Hematopoietic multipotent progenitor cell treated with erythropoietin and hydrocortisone succinate and interleukin-3 and kit ligand, for 8 days (in vitro differentiated cells): ENCODE measurements around the gene DPP10.
"Not testable (repeated sequence)": the region's sequence is repeated elsewhere in the genome, so short reads cannot be mapped to it uniquely, and the experiment has no call there.

Experiments used
- DNase-seq: peaks from one replicate; pipeline ENCODE4 v3.0.0-alpha.2; 2015

The DPP10 gene

DNA sequence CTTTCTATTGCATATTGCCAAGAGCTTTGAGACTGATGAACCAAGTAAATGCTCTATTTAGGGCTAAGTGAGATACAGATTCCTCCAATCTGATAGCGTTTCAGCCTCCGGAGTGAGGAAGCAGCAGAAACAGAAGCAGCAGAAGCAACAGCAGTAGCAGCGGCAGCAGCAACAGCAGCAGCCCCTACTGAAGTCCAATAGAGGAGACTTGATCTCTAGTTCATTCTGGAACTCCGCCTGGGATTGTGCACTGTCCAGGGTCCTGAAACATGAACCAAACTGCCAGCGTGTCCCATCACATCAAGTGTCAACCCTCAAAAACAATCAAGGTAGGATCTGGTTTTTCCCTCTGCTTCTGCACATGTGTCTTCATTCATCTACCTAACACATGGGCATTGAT lies at the start of gene DPP10:
TSS of gene DPP10 (plus strand) at position 132 of the 400 bp plus-strand sequence.
- peak; percentile 28 for DNase-seq

DNA sequence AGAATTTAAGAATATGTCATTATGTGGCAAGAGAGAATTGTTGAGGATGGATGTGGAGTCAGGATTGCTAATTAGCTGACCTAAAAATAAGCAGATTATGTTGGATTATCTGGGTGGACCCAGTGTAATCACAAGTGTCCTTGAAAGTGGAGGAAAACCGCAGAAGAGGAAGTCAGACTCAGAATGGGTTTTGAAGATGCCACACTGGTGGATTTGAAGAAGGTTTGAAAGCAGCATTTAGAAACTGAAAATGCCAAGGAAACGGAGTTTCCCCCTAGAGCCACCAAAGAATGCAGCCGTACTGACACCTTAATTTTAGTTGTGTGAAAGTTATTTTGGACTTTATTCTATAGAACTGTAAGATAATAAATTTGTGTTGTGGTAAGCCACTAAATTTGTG lies 41.6 kb upstream of the DPP10 start:
- no peak for DNase-seq

DNA sequence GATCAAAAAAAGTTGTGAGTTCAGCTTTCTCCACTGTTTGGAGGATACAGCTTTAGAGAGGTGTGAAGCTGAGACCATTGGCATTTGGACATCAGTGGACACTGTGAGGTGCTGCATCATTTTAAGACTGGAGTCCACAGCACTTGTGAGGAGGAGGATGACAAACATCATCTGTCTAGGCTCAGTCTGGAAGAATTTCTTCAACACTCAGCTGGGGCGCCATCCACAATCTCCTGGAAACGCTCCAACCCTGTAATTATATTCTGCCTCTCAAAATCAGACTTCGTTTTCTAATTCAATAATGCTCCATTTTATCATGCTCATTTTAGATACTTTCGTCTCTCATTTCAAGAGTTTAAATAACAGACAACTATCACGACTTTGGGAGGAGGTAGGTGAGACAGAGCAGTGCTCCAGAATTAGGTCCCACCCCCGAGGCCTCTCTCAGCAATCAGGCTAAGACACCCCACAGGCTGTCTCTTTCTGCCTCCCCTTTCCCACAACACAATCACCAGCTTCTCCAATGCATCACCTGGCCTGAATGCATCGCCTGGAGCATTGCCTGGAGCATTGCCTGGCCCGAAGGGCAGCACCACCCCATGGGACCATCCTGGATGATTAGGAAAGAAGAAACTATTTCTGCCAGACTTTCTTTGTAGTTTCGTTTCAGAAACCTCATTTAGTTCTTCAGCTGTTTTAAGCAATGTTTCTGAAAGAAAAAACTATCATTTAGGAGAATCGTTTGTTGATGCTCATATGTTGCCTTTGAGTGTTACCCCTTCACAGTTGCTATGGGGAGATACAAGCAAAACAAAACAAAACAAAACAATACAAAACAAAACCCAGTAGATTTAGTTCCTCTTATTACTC lies 37.0 kb upstream of the DPP10 start:
- DNase-seq: no peak

DNA sequence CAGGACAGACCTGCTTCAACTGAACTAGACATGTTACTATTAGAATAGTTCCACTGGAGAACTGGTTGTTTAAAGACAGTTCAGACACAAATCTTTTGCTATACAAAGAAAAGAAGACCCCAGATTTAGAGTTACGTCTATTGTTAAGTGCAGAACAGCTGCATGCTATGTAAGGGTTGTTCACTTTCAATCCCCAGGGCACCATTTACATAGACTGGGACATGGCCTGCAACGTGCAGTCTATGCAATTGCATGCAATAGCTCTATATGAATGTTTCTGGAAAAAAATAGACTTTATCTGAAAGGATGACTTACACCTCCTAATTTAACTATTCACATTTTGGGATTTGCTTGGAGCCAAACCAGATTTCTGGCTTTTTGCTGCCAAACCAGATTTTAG lies 36.1 kb upstream of the DPP10 start:
- DNase-seq: no peak

DNA sequence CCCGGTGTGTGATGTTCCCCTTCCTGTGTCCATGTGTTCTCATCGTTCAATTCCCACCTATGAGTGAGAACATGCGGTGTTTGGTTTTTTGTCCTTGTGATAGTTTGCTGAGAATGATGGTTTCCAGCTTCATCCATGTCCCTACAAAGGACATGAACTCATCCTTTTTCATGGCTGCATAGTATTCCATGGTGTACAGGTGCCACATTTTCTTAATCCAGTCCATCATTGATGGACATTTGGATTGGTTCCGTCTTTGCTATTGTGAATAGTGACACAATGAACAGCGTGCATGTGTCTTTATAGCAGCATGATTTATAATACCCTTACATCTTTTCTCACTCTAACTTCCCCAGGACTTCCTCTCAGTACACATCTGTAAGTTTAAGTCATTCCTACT lies 35.1 kb upstream of the DPP10 start:
- DNase-seq: not testable (repeated sequence)

DNA sequence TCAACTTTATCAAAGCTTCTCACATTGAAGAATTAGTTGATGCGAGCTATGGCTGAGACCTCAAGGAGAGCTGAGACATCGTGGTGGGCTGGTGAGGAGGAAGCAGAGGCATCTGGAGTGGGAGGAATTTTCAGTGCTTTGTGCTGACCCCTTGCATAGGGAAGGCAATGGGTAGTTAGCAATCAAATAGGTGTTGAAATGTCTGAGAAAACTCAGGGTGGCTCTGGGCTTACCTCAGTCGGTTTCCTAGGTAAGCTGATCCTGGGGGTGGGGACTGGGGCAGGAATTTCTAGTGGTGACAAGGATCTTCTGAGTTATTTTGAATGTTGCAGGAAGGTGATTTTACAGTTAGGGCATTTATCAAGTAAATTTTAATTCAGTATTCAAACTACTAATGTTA lies 20.7 kb upstream of the DPP10 start:
- DNase-seq: no peak

DNA sequence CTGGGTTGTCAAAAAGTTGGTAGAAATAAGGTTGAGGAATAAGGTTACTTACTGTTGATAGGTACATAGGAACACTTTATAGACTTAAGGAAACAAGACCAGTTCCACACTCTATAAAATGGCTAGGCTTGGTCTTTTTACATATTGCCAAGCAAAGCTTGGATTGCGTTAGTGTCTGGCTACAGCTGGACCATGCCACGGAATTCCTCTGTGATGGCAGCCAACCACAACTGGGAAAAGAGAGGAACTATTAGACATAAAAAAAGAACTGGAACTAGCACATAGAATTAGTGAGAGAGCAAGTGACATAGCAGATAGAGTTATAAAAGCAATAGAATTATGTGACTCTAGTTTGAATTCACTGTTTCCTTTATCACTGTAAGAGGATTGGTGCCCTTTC lies 17.7 kb upstream of the DPP10 start:
- DNase-seq: no peak

DNA sequence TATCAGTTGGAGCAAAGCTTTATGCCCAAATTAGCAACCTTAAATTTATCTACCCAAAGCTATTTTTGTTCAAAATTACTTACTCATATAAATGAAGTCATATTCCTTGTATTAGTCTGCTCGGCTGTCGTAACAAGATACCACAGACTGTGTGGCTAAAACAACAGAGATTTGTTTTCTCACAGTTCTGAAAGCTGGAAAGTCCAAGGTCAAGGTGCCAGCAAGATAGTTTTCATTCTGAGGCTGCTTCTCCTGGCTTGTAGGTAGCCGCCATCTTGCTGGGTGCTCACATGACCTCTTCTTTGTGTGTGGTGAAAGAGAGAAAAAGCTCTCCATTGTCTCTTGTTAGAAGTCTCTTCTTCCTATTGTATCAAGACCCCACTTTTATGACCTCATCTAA lies 15.7 kb upstream of the DPP10 start:
- no peak for DNase-seq

DNA sequence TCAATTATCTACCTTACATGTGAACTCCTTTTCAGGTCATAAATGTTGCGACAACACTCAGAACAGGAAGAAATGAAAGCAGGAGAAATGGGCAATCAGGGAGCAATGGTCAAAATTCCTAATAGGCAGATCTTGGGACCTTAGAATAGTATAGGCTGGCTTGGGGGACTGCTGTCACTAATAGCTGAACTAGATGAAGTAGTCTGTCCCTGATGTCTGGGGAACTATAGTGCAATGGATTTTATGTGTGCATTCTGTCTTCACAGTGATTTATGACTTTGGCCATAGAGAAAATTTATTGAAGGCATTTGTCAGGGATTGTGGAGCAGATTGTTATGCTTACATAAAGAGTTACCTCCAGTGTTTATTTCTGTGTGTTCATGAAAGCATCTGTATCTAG lies 6.1 kb upstream of the DPP10 start:
- DNase-seq: no peak

DNA sequence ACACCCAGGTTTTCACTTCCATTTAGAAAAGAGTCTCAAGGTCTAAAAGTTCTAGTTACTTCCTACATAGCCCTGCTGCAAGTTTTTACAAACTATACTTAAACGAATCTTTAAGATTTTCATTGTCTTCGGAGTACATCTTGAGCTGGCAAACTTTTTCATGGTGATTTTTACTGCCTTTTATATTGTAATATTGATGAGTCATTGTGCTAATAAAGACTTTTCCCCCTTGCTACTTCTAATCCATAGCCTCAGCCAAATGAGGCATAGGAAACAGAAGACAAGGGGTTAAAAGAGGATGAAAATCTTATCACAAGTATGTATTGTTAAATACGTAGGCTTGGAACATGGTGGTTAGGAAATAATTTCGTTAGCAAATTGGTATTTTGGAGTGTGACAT lies 4.1 kb downstream of the DPP10 start:
- DNase-seq: no peak

DNA sequence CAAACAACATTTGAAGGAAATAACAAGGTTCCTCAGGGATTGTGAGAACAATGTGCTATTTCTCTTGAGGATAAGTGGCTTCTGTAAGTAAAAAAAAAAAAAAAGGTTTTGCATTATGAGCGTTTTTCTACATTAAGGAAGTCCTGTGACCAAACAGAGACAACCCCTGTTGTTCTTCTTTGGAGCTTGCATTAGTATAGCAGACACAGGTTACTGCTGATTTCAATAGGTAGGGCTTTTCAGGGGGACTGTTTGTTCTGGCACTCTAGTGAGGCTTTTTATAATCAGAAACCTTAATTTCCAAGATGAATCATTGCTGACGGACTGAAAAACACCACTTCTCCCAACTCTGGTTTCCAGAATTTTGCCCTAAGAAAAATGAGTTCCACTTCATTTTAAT lies 8.2 kb downstream of the DPP10 start:
- DNase-seq: no peak

DNA sequence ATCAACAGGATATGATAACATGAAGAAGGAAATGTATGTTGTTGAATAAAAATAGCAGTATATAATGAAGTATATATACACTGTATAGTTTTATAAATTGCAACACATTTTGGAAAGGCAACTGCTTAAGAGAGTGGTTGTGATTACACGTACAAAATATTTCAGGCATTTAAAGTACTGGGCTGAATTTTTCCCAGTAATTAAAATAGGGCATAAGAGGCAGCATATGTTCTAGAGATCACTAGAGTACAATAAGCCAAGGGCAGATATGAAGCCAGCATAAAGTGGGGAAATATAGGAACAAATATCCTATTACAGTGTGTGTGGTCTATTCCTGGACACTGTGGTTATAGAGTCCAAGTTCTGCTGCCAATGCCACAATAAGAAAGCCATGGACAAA lies 14.1 kb downstream of the DPP10 start:
- DNase-seq: no peak

DNA sequence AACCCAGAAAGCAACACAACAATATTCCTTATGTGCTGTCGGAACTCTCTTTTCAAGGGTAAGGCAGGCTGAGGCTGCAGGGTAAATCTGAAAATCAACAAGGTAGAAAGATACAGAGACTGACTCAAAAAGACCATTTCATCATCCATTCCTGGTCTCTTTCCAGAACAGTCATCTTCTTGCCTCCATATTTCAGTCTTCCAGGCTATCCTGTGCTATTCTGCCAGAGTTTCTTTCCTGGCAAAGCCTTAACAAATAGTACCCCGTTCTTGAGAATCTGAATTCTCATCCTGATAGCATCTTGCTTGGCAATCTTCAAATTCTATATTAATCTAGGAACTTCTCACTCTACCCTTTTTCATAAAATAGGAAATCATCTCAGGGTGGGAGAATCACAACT lies 15.5 kb downstream of the DPP10 start:
- DNase-seq: no peak

DNA sequence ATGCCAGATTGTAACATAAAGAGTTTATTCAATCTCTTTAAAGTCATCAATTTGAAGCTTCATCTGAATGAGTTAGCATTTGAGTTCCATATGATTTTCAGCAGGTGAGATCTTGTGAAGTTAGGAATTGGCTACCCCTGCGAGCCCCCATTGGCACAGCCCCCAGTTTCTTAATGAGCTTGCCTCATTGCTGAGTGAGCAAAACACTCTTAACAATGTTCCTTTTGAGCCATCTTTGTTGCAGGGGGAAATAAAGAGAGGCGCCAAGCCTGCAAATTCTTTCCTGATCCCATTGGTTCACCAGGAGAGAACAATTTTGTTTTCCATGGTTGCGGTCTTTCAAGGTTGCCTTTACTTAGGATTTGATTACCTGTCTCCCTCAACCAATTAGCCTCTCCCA lies 18.7 kb downstream of the DPP10 start:
- no peak for DNase-seq

DNA sequence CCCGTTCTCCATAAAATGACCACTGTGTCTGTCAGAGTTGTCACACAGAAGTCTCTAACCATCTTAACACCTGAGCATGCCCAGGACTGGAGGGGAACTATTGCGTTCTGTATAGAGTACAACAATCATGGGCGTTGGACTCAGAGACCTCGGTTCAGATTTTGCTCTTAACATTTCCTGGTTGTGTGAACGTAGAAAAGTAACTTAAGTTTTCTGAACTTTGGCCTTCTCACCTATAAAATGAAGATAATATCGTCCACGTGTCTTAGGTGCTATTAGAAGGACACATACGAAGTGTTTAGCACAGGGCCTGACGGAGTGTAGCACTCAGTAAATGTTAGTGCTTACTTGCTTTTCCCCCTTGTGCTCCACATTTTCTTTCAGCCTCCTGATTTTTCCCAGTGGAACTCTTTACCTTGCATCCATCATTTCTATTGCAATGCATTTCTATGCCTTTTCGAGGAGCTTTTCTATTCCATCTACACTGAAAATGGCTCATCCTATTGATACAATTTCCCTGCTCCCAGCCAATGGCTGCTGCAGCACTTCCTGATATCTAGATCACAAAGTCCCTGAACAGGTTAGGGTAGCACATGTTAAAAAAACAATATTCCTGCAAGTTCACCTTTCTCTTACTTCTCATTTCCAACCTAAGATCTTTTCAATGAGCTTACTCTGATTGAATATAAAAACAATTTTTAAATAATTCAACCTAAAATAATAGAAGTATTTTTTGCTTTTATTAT lies 22.7 kb downstream of the DPP10 start:
- no peak for DNase-seq

DNA sequence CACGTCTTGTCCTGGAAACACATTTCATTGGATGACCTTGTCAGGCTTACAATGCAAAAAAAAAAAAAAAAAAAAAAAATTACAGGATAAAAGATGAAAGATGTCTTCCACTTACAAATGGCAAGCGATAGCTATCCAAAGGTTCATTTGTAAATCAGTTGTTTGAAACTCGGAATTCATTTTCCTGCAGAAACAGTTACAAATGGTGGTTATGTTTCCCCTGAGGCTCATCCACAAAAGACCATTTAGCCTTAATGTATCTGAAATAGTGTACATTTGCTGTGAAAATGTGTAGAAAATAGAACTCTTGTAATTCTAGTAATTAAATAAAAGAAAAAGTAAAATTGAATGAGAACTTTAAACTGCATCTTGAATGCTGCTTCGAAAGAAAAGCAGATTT lies 25.9 kb downstream of the DPP10 start:
- no peak for DNase-seq

DNA sequence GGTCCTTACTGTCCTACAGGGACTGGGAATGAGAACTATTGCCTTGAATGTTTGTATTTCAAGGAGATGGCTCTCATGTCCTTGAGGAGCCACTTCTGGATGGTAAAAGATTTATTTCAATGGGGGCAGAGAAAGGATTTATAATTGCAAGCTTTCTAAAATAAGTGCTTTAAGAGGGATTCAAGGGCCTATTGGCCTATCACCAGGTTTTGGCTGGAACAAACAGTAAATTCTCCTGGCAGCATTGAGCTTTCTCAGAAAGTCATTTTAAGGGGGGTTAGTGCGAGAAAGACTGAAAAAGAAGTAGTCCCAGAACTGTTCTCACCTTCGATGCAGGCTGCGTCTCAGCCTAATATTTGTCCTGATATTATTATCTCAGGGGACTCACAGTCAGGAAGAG lies 29.8 kb downstream of the DPP10 start:
- no peak for DNase-seq

DNA sequence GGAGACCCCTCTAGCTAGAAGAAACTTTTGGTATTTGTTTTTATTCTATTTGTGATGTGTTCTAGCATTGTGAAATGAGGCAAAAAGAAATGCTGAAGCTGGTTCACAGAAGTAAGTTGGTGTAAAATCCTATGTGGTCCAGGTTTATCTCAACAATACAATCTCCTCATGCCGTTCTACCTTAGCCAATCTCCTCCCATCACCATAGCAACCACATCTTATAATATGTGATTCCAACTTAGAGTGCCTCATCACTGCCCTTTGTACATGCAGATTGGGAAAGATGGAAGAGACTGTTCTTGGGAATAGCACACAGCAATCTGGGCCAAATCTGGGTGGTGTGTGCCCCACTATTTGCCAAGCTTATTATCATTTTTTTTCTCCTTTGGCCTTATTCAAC lies 30.3 kb downstream of the DPP10 start:
- no peak for DNase-seq

DNA sequence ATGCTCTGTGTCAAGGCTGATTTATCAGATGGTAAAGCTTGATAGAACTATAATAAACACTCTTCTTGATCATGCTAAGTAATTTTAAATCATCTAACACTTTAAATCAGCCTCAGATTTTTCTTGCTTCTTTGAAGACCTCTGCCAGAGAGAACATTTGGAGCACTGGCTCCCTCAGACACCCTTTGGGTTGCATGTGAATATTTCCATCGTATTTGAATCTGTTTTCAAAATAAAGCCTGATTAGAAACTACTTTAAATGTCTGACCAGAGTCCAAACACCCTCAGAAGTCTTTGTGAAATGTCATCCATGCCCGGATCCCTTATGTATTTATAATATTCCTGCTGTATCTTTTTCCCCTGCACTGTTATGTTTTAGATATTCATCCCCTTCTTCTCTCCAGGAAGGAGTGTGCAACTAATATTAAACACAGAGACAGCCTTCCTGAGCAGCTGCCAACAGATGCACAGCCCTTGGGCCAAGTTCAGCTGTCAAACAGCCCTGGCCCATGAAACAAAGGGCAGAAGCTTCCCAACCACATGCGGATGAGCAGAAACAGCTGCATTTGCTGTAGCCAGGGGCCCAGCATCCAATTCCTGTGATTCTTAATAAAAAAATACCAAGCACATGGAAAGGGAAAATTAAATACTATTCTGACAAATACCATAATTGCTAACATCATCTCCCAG lies 46.5 kb downstream of the DPP10 start:
- no peak for DNase-seq

DNA sequence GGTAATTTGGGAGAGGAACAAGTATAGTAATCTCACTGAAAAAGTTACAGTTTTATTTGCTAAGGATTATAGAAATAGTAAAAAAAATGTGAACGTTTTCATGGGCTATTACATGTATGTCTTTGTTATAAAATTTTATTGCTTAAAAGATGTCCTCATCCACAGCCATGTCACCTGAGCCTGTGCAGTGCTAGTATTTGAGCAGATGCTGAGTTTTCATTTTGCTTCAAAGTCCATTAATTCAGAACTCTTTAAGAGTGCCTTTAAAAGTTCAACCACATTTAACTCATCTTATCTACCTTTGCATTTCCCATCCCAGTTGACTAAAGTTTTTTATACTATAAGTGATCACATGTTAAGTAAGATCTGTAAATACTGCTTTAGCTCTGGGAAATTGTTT lies 52.6 kb downstream of the DPP10 start:
- no peak for DNase-seq

DNA sequence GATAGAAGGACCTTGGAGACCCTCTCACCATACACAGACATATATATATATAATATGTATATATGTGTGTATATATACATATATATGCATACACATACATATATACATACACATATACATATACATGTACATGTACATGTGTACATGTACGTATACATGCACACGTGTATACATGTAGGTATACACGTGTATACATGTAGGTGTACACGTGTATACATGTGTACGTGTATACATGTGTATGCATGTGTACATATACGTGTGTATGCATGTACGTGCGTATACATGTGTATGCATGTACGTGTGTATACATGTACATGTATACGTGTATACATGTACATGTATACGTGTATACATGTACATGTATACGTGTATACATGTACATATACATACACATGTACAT lies 54.5 kb downstream of the DPP10 start:
- DNase-seq: no peak

DNA sequence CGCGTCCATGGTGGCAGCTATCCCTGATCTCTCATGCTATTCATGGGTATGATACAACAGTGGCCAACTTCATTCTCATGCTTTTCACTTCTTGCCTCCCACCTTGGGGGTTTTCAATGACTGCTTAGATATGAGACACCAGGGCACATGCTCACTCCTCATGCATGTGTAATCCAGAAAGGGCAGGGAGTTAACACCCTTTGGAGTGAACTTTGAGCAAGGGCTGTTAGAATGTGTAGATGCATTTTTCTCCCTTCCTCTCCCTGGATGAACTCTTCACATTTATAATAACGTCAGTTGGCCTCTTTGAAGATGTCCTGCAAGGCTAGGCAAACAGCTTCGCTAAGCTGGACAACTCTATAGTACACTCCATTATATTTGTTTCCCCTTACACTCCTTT lies 56.7 kb downstream of the DPP10 start:
- DNase-seq: no peak

DNA sequence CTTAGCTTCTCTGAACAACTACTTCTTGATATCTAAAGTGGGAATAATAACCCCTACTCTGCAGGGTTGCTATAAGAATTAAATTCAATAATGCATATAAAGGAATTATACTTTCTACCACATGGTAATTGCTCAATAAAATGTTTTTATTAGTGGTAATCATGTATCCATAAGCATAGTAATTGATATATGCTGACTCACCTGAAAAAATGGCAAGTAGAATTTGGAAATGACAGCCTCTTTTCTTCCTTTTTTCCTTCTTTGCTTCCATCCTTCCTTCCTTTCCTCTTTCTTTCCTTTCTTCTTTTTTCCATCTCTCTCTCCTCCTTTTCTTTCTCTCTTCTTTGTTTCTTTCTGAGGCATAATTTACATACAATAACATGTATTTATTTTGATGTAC lies 65.3 kb downstream of the DPP10 start:
- no peak for DNase-seq

DNA sequence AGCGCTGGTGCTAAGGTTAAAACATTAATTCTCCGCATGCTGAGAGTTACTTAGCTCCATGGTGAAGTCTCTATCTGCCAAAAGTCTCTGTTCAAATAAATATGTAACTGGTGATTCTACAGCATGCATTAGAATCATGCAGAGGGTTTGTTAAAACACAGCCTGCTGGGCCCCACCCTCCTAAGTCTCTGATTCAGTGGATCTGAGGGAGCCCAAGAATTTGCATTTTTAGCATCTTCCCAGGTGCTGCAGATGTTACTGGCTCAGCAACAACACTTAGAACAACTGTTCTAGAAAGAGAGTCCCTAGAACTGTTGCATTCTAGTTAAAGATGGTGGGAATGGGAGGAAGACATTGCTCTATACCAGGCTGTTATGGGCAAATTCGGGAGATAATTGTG lies 73.4 kb downstream of the DPP10 start:
- DNase-seq: no peak
